GM19240 (cell line): ENCODE results near the gene MYORG.

ENCODE experiments used
- DNase-seq: peaks from one replicate; pipeline ENCODE4 v3.0.0; 2011; ENCODE audit warnings: low spot score; ENCODE audit not compliant: insufficient read length

Gene MYORG

DNA sequence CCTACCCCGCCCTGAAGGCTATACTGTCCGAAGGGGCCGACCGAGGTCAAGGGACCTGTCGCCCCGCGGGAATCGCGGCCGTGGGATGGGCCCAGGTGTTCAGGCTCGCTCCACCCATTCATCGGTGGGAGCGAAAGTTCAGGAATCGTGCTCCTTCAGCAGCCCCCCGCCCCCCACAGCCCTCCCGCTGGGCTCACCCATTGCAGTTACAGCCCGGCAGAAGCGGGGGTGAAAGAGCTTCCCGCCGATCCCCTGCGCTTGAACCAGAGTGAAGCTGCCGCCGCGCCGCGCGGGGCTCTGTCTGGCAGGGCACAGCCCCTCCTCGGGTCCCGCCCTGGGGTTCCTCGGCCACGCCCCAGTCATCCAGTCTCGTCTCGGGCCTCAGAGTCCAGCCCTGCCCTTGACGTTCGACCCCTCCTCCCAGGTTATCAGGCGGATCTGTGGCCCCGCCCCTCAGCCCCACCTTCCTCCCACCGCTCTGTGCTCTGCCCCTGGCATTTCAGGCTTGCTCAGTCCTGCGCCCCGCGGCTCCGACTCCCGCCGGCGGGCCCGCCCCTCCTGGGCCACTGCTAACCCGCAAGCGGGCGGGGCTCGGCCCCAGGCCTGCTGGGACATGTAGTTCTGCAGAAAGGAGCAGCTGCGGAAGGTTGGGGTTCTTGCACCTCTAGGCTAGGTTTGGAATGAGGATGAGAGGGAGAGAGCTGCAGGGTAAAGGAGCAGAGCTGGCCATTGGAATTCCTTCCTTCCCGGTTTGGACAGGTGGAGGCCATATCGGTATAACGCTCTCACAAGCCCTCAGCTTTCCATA, at the start of gene MYORG:
Gene MYORG (minus strand): TSS at position 303 of the 808 bp plus-strand sequence. CDS start 3,955 bp downstream, outside the sequence.
- peak; percentile 98 for DNase-seq

DNA sequence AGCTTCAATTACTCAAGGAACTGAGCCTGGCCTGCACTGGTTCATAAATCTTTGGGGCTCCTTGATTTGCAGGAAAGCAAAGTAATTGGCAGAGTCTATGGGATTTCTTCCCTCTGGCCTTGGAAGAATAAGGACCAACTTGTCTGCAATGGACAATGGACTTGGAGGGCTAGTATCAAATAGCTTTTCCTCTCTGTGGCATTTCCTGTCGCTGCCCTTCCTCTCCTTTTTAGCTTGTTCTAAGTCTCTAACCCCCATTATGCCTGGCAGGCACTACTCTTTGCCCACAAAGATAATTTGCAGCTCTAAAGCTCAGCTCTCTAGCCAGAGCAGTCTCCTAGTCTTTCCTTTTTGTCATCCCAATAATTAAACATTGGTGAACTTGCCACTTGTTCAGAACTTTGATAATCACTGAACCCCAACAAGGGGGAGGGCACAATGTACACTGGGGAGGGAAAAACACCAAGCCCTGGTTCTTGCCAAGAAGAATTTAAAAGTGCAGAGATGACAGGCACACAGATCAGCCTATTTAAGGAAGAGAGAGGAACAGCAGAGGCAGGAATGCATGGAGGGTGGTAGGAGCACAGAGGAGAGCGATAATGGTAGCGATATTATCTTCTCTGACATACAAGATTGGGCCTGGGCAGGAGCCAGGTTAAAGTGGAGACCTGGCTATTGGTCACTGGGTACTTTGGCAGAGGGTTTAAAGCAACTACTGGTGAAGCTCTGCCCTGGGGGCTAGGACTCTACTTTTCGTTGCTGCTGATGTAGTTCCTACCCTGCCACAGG, 43.2 kb upstream of the MYORG start:
- DNase-seq, result no peak

DNA sequence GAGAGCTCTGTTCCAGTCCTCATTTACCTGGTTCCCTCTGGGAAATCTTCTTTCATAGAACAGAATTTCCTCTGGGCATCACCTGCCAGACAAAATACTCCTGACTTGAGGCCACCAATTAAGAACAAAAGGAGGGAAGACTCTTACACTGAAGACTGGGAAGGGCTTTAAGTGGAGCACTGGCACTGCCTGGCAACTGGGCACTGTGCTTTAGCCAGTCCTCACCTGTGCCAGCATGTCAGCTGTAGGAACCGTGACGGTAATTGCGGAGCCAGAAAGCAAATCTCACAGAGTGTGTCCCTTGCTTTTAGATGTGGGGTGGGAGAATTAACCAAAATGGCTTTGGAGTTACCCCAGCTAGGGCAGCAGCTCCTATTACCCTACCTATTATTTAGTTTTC, 41.0 kb upstream of the MYORG start:
- DNase-seq, result no peak

DNA sequence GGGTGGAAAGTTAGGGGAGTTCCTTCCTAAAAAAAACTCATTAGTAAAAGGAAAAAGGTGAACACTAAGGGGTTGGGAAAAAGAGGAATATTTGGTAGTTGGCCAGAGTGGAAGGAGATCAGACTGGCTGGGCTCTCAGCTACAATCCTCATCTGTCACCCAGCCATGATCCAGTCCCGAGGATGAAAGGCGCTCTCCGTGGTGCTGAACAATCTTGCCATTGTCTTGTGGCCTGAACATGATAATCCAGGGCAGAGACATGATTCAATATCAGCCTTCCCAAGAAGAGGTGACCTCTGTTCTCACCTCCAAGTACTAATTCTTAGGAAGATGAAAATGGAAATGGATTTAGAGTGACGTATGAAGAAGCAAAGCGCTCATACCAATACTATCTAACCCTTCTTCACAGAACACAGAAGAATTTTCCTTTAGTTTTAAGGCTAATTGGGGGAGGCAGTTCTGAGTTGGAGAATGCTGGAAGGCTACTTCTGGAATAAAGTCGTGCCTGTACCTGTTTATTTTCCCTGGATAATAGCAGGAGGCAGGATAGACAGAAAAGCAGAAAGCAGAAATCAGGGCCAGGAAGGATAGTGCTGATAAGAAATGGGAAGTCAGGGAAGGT, 36.6 kb upstream of the MYORG start:
- no peak for DNase-seq

DNA sequence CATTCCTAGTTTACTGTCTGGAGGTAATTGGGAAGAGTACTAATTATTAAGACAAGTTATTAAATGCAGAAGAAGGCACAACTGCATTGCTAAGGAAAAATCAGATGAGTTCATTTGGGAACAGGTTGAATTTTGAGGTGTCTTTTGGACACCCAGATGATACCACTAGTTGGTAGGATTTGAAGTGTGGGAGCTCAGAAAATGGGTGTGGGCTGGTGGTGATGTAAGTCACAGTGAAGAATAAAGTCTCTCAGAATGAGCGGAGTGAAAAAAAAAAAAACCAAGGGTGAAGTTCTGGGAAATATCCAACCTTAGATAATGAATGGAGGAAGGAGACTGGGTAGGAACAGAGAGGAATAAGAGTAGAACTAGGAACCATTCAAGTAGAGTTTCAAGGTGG, 35.6 kb upstream of the MYORG start:
- DNase-seq, result no peak

DNA sequence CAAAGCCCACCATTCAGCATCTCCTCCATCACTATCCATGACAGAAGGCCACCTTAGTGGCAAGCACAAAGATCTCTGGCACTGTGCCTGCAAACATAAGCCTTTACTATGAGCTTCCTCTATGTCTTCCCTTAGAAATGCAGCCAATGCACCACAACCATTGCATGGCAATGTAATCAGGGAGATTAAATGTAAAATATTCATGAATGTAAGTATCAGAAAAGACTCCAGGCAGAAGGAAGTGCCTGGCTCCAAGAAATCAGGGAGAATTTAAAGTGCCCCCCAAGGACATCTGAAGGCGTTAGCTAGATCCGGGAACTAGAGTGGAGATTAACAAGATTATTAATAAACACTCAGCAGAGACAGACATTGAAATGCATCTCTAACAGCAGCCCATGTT, 32.5 kb upstream of the MYORG start:
- DNase-seq, result no peak

DNA sequence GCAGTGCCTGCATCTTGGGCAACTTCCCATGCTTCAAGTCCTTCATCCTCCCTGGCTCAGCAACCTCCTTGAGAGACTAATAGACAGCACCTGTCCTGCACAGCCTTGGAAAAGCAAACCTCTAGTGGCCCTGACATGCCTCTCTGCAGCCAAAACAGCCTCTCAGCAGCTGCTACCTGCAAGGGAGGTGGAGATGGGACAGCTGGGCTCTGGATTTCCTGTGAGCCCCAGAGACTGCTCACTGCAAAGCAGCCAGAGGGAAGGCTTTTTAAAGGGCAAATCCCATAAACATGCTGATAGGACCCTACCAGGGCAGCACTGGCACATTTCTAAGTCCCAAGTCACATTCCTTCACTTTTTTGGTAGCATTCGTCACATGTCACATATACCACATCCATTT, 31.5 kb upstream of the MYORG start:
- no peak for DNase-seq

DNA sequence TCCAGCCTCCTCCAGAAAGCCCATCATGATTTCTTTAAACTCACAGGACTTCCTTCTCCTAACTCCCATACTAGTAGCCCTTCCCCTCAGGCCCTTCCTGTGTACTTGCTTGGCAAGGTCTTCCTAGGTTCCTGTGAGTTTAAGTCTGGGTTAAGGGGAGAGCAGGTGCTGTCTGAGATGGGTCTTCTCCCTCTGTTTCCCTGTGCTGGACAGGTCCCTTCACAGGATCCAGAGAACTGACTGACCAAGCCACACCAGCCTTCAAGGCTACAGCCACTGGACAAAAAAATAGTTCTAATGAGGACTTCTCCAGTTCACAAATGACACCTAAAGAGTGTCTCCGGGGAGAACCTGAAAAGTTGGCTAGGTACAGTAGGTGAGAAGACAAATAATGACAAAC, 29.5 kb upstream of the MYORG start:
- DNase-seq, result no peak

DNA sequence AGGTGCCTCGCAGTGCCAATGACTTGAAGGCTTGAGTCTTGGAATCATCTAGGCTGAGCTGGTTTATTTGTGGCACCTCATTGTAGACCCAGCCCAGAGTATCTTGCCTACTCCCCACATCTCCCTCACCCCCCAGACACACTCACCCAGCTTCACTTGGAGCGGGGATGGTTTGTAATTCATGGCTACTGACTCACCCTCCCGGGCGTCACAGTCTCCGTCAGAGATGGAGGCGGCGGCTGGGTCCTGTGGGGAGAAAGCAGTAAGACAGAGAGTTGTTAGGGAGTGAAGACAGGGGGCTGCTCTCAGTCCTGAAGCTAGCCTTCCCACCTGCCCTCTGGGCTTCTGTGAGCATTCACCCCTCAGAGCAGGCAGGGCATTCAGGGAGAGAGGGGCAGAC, 29.0 kb upstream of the MYORG start:
- DNase-seq, result no peak

DNA sequence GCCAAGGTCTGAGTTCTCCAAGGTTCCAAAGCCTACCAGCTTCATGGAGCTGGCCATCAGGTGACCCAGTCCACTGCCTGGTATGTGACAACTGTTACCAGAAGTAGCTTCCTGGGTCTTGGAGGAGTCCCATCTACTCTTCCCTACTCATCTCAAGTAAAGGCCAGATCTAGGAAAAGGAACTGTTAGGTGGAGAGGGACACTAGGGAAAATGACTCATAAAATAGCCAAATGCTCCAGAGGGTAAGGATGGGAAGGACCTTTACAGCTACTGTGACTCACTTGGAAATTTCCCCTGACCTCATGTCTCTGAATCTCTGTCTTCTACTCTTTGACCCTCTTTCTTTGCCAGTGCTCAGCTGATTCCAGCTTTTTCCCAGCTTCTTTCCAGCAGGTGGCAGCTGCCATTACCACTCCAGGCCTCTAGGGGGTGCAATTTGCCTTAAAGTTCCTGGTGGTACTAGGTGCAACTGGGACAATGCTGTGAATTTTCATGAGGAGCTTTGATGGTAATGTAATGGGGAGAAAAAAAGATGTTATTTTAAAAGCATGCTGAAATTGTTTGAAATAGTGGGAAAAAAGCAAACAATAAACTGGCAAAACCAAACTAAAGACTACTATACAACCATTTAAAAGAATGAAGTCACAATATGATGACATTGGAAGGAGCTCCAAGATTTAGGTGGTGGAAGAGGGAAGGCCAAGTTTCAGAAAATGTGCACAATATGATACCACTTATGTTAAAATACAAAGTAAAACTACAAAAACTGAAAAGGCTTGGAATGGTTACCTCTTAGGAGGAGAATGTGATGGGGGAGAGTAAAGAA, 27.1 kb upstream of the MYORG start:
- DNase-seq, result no peak

DNA sequence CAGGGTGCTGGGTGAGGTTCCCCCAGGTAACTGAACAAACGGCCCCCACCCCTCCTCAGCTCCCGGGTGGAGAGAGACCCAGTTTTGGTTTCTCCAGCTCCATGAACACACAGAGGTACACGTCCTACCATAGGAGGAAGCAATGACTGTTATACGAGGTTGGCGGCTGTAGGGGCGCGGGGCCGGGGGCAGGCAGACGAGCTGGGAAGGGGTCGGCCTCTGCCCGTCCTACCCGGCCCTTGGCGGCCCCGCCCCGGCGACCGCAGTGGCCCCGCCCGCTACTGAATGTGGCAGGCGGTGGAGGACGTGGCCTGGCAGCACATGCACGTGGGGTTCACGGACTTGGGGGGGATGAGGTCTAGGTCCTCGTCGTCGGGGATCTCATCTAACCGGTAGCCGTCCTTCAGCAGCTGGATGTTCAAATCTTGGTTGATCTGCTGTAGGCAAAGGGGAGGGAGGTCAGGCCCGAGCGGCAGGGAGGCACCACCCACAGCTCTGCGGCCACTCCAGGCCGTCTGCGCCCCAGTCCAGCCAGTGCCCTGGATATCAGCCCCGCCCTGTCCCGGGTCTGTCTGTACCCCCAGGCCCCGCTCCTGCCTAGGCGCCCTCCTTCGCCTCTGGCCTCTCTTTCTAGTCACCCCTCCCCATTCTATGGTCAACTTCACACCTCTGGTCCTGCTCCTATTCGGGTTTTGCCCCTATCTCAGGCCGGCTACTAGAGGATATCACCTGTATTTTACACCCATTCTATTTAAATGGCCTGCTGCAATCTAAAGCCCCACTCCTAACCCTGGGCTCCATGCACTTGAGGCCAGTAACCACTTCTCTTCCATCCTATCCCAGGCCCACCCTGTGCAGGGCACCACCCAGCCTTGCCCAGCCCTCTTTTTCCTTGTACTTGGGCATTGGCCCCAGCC, 24.2 kb upstream of the MYORG start:
- no peak for DNase-seq

DNA sequence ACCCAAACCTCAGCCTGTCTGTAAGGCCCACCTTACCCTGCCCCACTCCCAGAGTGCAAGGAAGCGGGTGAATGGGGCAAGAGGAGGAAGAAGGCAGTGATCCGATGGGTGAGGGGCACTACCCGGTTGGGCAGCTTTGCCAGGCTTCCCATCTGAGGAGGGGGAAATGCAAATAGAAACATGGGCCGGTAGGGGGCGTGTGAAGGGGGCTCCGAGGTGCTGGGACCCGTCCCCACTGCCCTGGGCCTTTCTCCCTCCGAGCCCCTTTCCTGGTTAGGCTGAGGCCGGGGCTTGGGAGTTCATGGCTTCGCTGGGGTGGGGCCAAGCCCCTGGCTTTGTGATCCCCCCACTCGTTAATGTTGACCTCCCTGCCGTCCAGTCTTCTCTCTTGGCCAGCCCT, 23.6 kb upstream of the MYORG start:
- no peak for DNase-seq

DNA sequence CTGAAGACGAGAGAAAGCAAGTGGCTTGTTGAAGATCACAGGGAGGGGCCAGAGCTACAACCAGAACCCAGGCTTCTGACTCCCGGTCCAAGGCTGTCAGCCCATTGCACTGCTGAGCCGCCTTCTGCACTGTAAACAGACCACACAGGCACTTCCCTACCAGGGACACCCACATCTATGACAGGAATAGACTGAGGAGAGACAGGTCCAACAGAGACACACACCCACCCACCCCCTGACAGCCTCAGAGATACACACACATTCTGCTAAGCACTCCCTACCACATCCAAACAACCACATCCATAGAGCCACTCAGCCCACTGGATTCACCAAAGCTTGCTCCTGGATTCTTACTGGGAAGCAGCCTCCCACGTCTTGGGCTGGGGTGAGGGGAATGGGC, 23.0 kb upstream of the MYORG start:
- DNase-seq, result no peak

DNA sequence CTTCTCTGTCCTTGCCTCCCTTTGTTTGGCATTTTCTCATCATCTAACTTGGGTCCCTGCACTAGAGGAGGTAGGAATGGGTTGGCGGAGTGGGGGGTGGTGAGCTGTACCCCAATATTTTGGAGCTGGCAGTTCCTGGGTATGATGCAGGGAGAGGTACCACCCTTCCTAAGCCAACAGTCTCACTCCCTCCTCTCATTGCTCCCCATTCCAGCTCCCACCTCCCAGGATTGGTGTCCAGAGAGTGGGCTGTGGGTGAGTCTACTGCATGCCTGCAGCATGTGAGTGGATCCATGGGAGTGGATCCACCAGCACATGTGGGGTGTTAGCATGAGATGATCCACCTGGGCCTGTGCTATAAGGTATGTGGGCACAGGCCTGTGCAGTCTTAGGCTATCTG, 22.2 kb upstream of the MYORG start:
- DNase-seq, result no peak

DNA sequence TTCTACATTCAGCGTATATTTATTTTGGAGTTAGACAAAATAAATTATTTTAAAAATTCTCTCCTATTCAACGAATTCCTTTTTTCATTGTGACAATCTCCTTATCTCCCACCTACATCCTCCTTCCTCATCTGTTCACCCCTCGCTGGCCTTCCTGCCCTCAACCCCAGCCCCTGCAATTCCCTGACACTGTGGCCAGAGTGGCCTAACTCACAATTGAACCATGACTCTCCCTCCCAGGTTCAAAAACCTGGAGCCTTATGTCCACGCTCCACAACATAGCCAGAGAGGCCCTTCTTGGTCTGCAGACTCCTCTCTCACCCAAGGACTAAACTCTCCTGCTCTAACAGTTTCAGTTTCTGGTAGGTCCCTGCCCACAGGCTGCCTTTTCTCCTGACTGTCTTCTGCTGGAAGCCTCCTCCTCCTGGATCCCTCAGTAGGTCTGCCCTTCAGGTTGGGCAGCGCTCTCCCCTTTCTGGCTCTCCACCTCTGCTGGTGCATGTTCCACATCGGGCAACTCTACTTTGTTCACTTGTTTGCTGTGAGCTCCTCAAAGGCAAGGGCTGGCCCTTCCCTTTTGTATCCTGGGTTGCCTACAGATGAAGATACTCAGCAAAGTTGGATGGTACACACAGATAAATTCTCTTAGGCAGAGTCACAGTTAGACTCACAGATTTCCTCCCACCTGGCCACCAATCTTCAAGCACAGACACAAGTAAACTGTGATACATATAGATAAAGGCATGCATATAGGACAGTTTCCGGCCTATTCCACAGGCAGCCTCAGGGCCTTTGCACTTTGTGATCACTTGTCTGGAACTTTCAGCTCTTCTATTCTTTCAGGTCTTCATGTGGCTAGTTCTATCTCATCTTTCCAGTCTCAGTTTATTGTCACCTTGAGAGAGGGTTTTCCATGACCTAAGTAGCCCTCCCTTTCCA, 19.8 kb upstream of the MYORG start:
- DNase-seq, result no peak

DNA sequence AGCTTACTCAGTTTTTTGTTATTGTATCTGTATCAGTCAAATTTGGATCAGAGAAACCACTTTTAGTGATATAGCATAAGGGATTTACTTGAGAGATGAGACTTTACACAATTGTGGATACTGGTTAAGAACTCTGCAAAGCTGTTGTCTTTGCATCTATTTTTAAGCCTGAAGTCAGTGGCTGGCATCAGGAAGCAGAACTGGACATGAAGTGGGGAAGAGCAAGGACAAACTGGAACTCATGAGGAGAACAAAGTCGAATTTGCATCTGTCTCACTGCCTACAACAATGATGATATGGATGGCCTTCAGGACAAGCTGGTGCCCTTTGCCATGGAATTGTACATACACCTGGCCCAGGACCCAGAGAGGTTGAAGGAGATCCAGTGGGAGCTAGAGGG, 15.8 kb upstream of the MYORG start:
- no peak for DNase-seq

DNA sequence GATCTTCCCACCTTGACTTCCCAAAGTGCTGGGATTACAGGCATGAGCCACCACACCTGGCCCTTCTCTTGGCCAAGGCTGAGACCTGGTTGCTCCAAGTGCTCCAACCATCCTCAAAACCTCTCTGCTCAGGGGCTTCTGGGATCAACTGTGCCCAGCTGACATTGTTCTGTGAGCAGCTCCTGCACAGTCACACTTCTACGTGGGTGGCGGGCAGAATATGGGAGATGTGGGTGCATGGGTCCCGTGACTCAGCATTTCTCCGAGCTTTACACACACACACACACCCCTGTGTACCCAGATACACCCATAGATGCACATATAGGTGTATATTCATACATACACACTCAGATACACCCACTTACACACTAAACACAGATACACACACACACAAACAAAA, 10.5 kb upstream of the MYORG start:
- DNase-seq, result no peak

DNA sequence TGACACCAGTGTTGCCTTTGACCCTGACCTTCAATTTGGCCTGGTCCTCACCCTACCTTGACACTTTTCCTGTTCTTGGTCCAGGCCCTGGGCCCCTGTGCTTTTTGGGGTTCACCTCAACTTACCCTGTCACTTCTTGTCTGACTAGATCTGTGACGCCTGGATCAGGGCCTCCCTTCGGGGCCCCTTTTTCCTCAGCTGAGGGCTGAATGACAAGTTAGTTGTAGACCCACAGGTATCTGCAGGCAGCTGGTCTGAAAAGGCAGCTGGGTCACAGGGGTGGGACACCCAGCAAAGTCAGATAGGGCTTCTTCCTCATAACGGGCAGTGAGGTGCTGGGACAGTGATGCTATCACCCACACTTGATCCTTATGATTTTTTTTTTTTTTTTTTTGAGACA, 10.0 kb upstream of the MYORG start:
- no peak for DNase-seq

DNA sequence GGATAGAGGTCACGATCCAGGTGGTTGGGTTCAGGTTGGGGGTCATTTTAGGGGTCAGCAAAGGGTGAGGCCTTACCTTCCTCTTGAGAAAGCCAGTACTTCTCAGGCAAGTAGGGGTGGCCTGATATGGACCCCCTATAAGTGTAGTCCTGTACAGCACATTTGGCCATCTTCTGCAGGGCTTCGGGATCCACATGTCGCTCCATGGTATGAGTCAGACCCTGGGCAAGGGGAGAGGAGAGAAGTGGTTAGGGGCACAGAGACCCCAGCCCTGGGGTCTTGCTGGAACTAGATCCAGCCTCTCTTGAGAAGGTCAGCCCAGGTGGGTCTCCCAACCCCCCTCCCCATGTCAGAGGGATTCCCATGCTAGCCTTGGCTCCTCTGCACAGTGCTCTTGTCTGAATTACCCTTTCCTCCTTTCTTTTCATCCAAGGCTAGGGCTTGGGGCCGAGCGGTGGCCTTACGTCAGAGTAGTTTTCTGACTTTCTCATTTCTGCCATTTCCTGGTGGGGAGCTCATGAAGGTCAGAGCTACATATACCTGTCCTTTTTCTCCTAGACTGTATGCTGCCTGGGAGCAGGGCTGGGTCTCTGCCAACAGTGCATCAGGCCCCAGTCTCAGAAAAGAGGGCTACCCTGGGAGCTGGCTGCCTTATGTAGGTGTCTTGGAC, 9.0 kb upstream of the MYORG start:
- DNase-seq, result no peak
